GM18909 (cell line): ENCODE data around the gene CREB1.
"Not testable (repeated sequence)": the region's sequence is repeated elsewhere in the genome, so short reads cannot be mapped to it uniquely, and the experiment has no call there.

Source experiments
- ATAC-seq: cut with Tn5 transposase; IDR thresholded peaks from one replicate; pipeline ENCODE4 v1.9.1; 2021; ENCODE audit warnings: mild to moderate bottlenecking; ENCODE audit not compliant: unreplicated experiment, poor library complexity

The CREB1 gene

DNA sequence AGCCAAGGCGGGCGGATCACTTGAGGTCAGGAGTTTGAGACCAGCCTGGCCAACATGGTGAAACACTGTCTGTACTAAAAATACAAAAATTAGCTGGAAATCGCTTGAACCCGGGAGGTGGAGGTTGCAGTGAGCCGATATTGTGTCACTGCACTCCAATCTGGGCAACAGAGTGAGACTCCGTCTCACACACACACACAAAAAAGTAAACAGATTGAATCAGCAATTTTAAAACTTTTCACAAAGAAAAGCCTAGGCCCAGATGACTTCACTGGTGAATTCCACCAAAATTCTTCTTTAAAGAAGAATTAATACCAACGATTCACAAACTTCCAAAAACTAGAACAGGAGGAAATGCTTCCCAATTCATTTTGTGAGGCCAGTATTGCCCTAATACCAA lies 116.8 kb downstream of the CREB1 start:
- not testable (repeated sequence) for ATAC-seq
